Loucy (cell line): Measurements from ENCODE around the gene UCK2.

ENCODE experiments used
- H2AFZ ChIP-seq: fragments of 200-600 bp; sonication (generic); 2 replicates; pipeline ENCODE4 v1.6.0; 2016; ENCODE audit warnings: antibody characterized with exemption, mild to moderate bottlenecking, low read length, moderate library complexity
- H3F3A ChIP-seq: fragments of 200-600 bp; 2 replicates; pipeline ENCODE4 v1.6.0; 2016; ENCODE audit warnings: antibody characterized with exemption, low read depth, mild to moderate bottlenecking
- H3K27me3 ChIP-seq: fragments of 200-600 bp; sonication (generic); 2 replicates; pipeline ENCODE4 v1.6.1; 2014; ENCODE audit warnings: low read length, mild to moderate bottlenecking; ENCODE audit not compliant: insufficient read depth, poor library complexity, severe bottlenecking
- H3K36me3 ChIP-seq: fragments of 200-600 bp; sonication (generic); 2 replicates; pipeline ENCODE4 v1.6.1; 2016; ENCODE audit warnings: low read length; ENCODE audit not compliant: insufficient read depth
- H3K4me1 ChIP-seq: fragments of 200-600 bp; sonication (generic); 2 replicates; pipeline ENCODE4 v1.5.1; 2014; ENCODE audit warnings: low read length, mild to moderate bottlenecking; ENCODE audit not compliant: insufficient read depth, poor library complexity, severe bottlenecking
- H3K4me2 ChIP-seq: fragments of 200-600 bp; sonication (generic); 2 replicates; pipeline ENCODE4 v1.6.0; 2014; ENCODE audit warnings: antibody characterized with exemption, low read length, low read depth, mild to moderate bottlenecking; ENCODE audit not compliant: poor library complexity, severe bottlenecking
- H3K4me3 ChIP-seq: fragments of 200-600 bp; sonication (generic); 2 replicates; pipeline ENCODE4 v1.5.1; 2014; ENCODE audit warnings: low read length, mild to moderate bottlenecking, mixed read lengths; ENCODE audit not compliant: poor library complexity, severe bottlenecking
- H3K79me2 ChIP-seq: fragments of 200-600 bp; sonication (generic); 2 replicates; pipeline ENCODE4 v1.6.1; 2014; ENCODE audit warnings: low read length; ENCODE audit not compliant: insufficient read depth
- H3K9ac ChIP-seq: fragments of 200-600 bp; sonication (generic); 2 replicates; pipeline ENCODE4 v1.6.0; 2014; ENCODE audit warnings: mild to moderate bottlenecking, low read depth, low read length, moderate library complexity; ENCODE audit not compliant: poor library complexity, severe bottlenecking
- H3K9me2 ChIP-seq: fragments of 200-600 bp; sonication (generic); replicated peaks from 2 replicates; pipeline ENCODE4 v1.6.1; 2016; ENCODE audit warnings: low read depth, low read length, mixed read lengths
- H3K9me3 ChIP-seq: fragments of 200-600 bp; sonication (generic); 2 replicates; pipeline ENCODE4 v1.6.1; 2014; ENCODE audit warnings: mild to moderate bottlenecking, antibody characterized with exemption, low read length, low read depth; ENCODE audit not compliant: insufficient read depth
- H4K20me1 ChIP-seq: fragments of 200-600 bp; sonication (generic); 2 replicates; pipeline ENCODE4 v1.6.0; 2014; ENCODE audit warnings: antibody characterized with exemption, low read length, mild to moderate bottlenecking; ENCODE audit not compliant: insufficient read depth, poor library complexity, severe bottlenecking
- CTCF ChIP-seq: fragments of 200-600 bp; sonication (generic); conservative IDR thresholded peaks from 2 replicates; pipeline ENCODE4 v1.5.1; 2014; ENCODE audit warnings: mild to moderate bottlenecking, antibody characterized with exemption, low read length
- EZH2phosphoT487 ChIP-seq: fragments of 200-600 bp; IDR thresholded peaks from 2 replicates; pipeline ENCODE4 v1.6.1; 2018; ENCODE audit warnings: antibody characterized with exemption, mild to moderate bottlenecking, moderate library complexity, borderline replicate concordance

UCK2 gene

DNA sequence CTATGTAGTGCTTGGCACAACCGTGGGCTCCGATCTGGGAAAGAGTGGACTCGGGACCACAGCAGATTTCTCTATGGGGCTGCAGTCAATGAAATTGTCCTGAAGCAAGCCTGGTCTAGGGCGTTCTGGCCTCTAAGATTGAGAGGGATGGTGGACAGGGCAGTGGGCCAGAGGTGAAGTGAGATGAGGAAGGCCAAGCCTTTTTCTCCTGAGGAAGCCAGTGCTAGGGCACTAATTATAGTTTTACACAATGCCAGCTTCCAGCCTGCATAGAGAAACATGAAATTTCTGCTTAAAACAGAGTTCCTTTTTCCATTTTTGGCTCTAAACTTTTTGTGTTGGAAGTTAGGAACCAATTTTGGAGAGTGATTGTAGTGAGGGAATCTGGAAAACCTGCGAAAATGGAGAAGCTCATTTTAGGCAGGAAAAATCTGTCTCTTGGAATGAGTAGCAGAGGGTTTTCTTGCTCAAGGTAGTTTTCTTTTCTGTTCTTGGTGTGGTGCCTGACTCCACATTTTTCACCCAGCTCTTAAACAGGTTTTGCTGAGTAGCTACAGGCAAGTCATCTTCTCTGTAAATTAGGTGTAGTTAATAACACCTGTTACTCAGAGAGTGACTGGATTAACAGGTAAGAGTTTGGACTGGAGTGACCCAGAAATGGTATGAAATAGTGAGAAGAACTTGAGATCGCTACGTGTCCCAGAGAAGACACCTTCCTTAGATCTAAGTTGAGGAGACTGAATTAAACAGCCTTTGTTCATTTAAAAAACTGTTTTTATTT lies 22.1 kb downstream of the UCK2 start:
- Histone ChIP-seq H3K4me3 (no peak overlapping the region), H3K36me3 (peaks cover 6% of the 10 kb centered on the region; the same call in 1 of the 2 replicates), H3K79me2 (peaks cover 95% of the 10 kb centered on the region), H3K9ac (no peak overlapping the region), H2AFZ (no peak overlapping the region), H3F3A (peaks cover 3% of the 10 kb centered on the region; the same call in 1 of the 2 replicates), H3K9me2 (no peaks in the 10 kb centered on the region), H3K4me1 (peaks cover 88% of the 10 kb centered on the region), H3K27me3 (no peaks in the 10 kb centered on the region), H4K20me1 (peaks cover 70% of the 10 kb centered on the region), H3K4me2 (no peak overlapping the region), H3K9me3 (no peaks in the 10 kb centered on the region)
- TF ChIP-seq CTCF (no peak), EZH2phosphoT487 (no peak)

DNA sequence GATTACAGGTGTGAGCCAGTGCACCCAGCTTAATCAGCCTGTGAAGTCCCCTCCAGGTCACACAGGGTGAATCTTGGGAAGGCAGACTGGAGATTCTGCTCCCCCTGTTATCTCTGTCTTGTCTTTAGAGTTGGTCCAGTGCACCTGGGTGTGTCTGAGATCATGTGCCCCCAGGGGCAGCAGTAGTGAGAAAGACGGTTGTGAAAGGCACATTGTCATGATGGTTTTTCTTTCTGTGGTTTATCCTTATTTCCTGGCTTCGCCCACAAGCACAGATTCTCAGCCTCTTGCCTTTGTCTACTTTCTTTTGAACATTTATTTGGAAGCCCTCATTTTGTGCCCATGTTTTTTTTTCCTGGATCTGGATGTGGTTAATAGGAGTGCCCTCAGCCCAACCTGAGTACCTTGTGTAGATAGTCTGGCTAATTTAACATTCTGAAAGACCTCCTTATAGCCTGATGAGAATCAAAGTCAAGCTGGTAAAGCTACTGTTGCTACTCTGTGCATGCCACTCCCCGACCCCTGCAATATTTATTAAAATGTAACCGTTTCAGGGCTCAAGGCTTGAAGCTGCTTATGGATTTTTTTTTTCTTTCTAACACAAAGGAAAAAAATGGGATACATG lies 23.7 kb downstream of the UCK2 start:
- Histone ChIP-seq H3F3A (no peaks in the 10 kb centered on the region), H3K36me3 (peaks cover 6% of the 10 kb centered on the region; the same call in 1 of the 2 replicates), H2AFZ (no peak overlapping the region), H3K79me2 (peaks cover 95% of the 10 kb centered on the region), H3K9ac (peak overlapping the region; percentile 38), H3K4me1 (peaks cover 86% of the 10 kb centered on the region), H3K9me3 (no peaks in the 10 kb centered on the region), H4K20me1 (peaks cover 71% of the 10 kb centered on the region), H3K27me3 (no peaks in the 10 kb centered on the region), H3K9me2 (no peaks in the 10 kb centered on the region), H3K4me2 (peak overlapping the region; percentile 75), H3K4me3 (peak overlapping the region; percentile 56)
- no peak for TF ChIP-seq CTCF
- no peak for TF ChIP-seq EZH2phosphoT487

- peaks cover 71% of the 10 kb centered on the region for H4K20me1 ChIP-seq
Measured at GRCh38 chr1:165852871-165853270, 25.5 kb downstream of the UCK2 start.

More at GRCh38 chr1:165852871-165853270, 25.5 kb downstream of the UCK2 start:
- Histone ChIP-seq H2AFZ (no peak overlapping the region), H3K9me3 (no peaks in the 10 kb centered on the region), H3F3A (no peaks in the 10 kb centered on the region), H3K27me3 (no peaks in the 10 kb centered on the region), H3K4me3 (no peak overlapping the region), H3K4me2 (peak overlapping the region; percentile 73), H3K9ac (peak overlapping the region; percentile 52), H3K9me2 (no peaks in the 10 kb centered on the region), H3K4me1 (peaks cover 87% of the 10 kb centered on the region), H3K79me2 (peaks cover 95% of the 10 kb centered on the region), H3K36me3 (peaks cover 6% of the 10 kb centered on the region; the same call in 1 of the 2 replicates)
- TF ChIP-seq CTCF (no peak), EZH2phosphoT487 (no peak)
